GM18951 (cell line): ENCODE results near the gene LAMP2.

Source experiments
- POLR2A ChIP-seq: IDR thresholded peaks from 4 replicates; pipeline ENCODE4 v1.6.1; 2011; ENCODE audit warnings: mild to moderate bottlenecking; ENCODE audit not compliant: insufficient read length, insufficient read depth; ENCODE audit errors: extremely low read depth
- in situ Hi-C: fragments of 300-500 bp; cut with MboI; formaldehyde crosslinking; loops from one replicate; pipeline ENCODE4 v1.12.0; 2022; ENCODE audit warnings: low sequenced_read_pairs, mixed read lengths, inconsistent platforms; ENCODE audit not compliant: unreplicated experiment

LAMP2 gene

DNA sequence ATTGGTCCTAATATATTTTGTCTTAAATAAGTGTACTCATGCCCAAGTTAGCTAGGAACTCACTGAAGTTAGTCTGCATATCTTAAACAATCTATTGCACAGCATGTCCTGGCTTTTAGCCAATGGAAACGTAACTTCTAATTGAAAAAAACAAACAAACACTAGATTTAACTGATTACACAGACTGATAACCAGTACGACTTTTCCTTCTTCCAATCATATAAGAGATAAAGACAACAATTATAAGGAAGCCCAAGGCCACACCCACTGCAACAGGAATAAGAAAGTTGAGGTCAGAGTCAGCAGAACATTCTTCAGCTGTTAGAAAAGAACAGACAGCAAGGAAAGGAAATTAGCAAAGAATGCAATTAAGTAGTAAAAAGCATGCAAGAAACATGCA is 40.8 kb downstream of the LAMP2 start:
- in situ Hi-C loops, result no loop called here
- no peak for TF ChIP-seq POLR2A

DNA sequence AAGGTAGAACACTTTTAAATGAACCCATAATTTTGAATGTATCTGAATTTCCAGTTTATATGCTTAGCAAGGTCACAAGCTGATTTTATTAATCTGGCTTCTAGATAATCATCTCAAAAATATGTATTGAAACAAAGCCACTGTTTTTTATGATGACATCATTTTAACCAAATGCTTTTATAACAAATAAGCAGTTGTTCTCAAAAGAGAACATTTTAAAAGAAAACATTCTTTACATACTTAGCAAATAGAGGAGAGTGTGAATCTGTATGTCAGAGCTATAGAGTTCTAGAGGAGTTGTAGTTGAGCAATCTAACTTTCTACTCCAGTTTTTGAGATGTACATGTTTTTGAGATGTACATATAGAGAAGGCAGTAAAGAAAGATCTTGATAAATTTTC is 42.5 kb downstream of the LAMP2 start:
- in situ Hi-C loops, result no loop called here
- TF ChIP-seq POLR2A, result no peak

DNA sequence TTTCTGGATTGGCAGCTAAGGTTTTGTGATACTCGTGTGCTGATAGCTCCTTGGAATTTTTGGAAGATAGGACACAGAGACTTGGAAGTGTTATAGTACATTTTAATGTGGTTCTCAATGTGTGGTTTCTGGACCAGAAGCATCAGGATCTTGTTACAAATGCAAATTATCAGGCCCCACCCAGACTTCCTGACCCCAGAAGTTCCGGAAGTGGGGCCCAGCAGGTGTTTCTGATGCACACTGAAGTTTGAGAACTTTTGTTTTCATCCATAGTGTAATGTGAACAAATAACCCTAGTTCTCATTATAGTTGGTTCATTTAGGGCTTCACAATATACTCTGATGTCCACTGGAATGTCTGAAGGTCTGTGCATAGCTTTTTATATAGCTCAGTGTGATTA is 49.6 kb downstream of the LAMP2 start:
- in situ Hi-C loops, result no loop called here
- TF ChIP-seq POLR2A, result no peak

DNA sequence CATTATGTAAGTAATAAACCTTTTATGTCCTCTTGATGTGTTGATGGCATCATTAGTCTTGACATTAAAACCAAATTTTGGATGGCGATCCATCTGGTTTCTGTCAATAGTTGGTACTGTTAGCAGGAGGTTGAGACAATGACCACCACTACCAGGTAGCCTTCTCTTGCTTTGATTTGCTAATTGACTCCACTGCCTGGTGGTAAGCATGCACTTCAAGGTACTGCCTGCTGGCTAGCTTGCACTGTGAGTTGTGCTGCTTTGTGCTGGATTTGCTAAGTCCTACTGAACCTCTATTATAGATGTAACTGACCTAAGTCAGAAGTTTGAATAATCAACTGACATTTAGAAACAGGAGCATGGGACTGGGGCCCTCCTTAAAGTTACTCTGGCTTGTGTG is 60.9 kb downstream of the LAMP2 start:
- no peak for TF ChIP-seq POLR2A
- in situ Hi-C loops, result no loop called here

DNA sequence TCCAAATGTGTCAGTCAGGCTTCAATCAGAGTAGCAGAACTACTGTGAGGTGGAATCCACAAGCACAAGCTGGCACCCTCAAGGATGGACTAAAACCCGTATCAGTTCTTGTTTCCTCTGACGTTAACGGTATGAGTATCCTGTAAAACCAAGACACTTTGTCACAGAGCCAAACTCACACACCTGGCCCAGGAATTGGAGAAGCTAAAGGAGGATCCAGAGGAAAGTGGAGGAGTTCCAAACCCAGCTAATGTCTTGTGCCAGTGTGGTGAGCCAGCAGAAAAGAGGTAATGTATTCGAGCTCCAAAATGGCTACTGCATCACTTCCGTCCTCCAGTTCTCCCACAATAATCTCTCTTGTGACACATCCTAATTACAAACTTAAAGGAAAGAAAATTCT is 62.5 kb downstream of the LAMP2 start:
- TF ChIP-seq POLR2A, result no peak
- in situ Hi-C loops, result no loop called here

DNA sequence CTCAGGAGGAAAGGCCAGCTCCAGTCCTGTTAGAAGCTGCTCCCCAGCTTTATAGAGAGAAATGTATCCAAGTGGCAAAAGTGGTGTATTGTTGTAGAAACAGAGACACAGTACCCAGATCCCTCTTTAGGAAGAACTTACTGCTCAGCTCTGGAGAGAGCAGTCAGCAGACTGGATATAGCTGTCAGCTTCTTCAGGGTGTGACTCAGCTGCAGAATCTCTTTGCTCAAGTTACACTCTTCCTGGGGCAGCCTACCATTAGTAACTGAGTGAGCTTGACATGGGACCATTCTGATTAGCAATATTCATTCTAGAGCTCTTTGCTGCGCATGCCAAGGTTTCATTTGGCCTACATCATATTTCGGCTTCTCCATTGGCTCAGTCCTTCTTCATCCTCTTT is 66.7 kb downstream of the LAMP2 start:
- in situ Hi-C loops, result no loop called here
- TF ChIP-seq POLR2A, result no peak

DNA sequence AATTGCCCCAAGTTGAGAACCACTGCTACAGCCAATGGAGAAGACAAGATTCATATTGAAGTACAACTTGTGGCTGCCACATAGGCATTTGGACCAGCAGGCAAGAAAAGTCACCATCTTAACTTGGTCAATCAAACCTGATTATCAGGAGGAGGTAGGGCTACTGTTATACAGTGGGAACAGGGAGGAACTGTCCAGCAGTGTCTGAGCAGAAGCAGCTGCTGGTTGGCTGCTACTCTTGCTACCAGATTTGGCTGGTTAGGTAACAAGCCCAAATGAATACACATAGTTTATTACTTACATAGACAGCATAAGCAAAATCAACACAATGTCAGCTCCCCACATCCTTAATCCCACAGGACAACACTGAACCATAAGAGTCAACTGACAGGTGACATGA is 67.8 kb downstream of the LAMP2 start:
- in situ Hi-C loops, result no loop called here
- no peak for TF ChIP-seq POLR2A

DNA sequence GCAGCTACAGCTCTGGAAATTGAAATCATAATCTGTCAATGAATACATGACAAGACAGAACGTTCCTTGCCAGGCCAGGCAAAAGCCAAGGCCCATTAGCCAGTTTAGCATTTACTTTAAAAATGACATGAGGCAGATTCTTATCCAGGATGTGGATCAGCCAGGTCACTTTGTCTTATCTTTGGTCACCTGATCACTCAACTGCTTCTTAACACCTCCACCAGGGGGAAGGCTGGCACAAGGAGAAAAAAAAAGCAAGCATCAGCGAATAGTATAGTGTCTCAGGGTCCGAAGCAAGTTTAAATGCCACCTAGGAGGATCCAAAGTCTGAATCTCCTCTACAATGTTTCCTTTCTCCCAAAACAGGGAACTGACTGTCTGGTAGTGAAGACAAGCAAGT is 88.4 kb downstream of the LAMP2 start:
- in situ Hi-C loops, result no loop called here
- TF ChIP-seq POLR2A, result no peak

DNA sequence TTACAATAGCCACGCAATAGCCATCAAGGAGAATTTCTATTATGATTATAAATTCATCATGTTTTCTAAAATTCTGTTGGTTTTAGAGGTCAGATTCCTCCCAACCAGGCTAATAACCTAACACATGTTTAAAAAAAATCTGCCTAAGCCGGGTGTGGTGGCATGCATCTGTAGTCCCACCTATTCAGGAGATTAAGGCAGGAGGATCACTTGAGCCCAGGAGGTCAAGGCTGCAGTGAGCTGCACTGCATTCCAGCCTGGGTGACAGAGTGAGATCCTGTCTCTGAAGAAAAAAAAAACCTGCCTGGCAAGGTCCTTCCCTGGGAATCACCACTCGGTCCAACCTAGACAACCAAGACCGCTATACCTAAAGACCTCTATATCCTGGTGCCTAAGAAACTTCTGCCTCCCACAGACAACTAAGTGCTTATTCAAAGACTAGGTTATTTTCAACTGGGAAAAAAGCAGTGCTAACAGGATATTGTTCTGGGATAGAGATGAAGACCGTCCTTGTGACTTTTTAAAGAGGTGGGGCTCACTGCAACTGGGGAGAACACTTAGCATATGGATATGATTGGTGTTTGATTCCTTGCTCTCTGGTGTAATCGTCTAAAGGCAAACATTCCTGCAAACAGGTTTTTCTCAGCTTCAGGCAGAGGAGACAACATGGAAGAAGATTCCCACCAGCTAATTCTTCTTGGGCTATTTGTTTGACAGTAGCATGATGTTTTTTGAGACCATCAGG is 89.0 kb downstream of the LAMP2 start:
- no peak for TF ChIP-seq POLR2A
- in situ Hi-C loops, result no loop called here

DNA sequence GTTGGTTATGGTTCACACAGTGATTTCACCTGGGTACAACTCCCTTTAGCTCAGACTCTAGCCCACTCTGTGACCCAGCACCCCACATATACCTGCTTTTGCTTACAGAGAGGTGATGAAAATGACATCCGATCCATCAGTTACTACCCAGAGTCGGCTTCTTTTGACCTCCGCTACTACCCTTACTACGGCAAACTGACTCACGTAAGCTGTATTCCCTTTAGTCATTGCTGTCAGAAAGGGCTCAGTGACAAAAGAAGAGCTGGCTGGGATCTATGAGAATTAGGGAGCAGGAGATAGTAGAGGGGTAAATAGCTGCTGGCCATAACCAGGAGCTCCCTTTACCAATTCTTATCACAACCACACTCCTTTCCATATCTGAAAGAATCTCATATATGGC is 90.5 kb downstream of the LAMP2 start:
- no peak for TF ChIP-seq POLR2A
- in situ Hi-C loops, result no loop called here
